ENCODE results near the gene BAIAP2L2.

DNA sequence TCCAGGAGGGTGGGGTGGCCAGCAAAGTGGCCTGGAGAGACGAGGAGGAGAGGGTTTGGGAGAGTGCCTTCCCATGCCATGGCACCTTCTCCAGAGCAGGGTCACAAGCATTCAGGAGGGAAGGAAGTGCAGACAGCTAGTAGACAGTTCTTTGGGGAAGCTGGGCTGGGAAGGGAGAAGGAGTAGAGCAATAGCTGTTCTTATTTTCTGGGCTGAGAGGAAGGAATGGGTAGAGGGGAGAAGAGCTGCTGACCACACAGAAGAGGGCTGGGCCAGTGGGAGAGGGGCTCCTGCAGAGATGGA, 68.0 kb downstream of the BAIAP2L2 start:
- TF ChIP-seq POLR2AphosphoS5 (IDR thresholded peaks at IDR 0.05) (no peak), POLR2A (IDR thresholded peaks at IDR 0.05; ENCODE audit: low read depth) (no peak)
- TF ChIP-seq, protein P1, sequence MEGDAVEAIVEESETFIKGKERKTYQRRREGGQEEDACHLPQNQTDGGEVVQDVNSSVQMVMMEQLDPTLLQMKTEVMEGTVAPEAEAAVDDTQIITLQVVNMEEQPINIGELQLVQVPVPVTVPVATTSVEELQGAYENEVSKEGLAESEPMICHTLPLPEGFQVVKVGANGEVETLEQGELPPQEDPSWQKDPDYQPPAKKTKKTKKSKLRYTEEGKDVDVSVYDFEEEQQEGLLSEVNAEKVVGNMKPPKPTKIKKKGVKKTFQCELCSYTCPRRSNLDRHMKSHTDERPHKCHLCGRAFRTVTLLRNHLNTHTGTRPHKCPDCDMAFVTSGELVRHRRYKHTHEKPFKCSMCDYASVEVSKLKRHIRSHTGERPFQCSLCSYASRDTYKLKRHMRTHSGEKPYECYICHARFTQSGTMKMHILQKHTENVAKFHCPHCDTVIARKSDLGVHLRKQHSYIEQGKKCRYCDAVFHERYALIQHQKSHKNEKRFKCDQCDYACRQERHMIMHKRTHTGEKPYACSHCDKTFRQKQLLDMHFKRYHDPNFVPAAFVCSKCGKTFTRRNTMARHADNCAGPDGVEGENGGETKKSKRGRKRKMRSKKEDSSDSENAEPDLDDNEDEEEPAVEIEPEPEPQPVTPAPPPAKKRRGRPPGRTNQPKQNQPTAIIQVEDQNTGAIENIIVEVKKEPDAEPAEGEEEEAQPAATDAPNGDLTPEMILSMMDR (IDR thresholded peaks at IDR 0.05), result no peak
